Ramos (cell line): ENCODE measurements around the gene PTCH1.

Experiments
- in situ Hi-C: fragments of 300-500 bp; cut with MboI; formaldehyde crosslinking; loops from one replicate; pipeline ENCODE4 v1.14.3; 2022; ENCODE audit warnings: low sequenced_read_pairs; ENCODE audit not compliant: unreplicated experiment

The PTCH1 gene

GRCh38 chr9:95514342-95514741 lies 2.4 kb downstream of the PTCH1 start:
- in situ Hi-C loops: loop anchor here (10.0 kb wide), 1 partner anchor 200 kb away; the partner anchor contains the start of gene FANCC

- in situ Hi-C loops: loop anchor here (10.0 kb wide), 1 partner anchor 199 kb away; the partner anchor contains the start of gene FANCC
Measured at GRCh38 chr9:95513711-95514110, 3.1 kb downstream of the PTCH1 start.

- in situ Hi-C loops: loop anchor here (10.0 kb wide), 1 partner anchor 198 kb away; the partner anchor contains the start of gene FANCC
Measured at GRCh38 chr9:95512709-95513095, 4.1 kb downstream of the PTCH1 start.

- in situ Hi-C loops: loop anchor here (10.0 kb wide), 1 partner anchor 197 kb away; the partner anchor contains the start of gene FANCC
Measured at GRCh38 chr9:95511952-95512708, 4.6 kb downstream of the PTCH1 start.

GRCh38 chr9:95511616-95511931 lies 5.2 kb downstream of the PTCH1 start:
- in situ Hi-C loops: loop anchor here (10.0 kb wide), 1 partner anchor 197 kb away; the partner anchor contains the start of gene FANCC

- in situ Hi-C loops: loop anchor here (10.0 kb wide), 1 partner anchor 196 kb away; the partner anchor contains the start of gene FANCC
Measured at GRCh38 chr9:95510709-95511615, 5.8 kb downstream of the PTCH1 start.

- in situ Hi-C loops: loop anchor here (10.0 kb wide), 1 partner anchor 195 kb away; the partner anchor contains the start of gene FANCC
Measured at GRCh38 chr9:95509851-95510708, 6.7 kb downstream of the PTCH1 start.

GRCh38 chr9:95508968-95509850 lies 7.6 kb downstream of the PTCH1 start:
- in situ Hi-C loops: no loop called here

- in situ Hi-C loops: no loop called here
Measured at GRCh38 chr9:95508242-95508967, 8.4 kb downstream of the PTCH1 start.

- in situ Hi-C loops: no loop called here
Measured at GRCh38 chr9:95507464-95508241, 9.1 kb downstream of the PTCH1 start.

GRCh38 chr9:95506678-95507463 lies 9.9 kb downstream of the PTCH1 start:
- in situ Hi-C loops: no loop called here

GRCh38 chr9:95506428-95506677 lies 10.4 kb downstream of the PTCH1 start:
- in situ Hi-C loops: no loop called here

- in situ Hi-C loops: no loop called here
Measured at GRCh38 chr9:95505717-95506427, 10.9 kb downstream of the PTCH1 start.

- in situ Hi-C loops: no loop called here
Measured at GRCh38 chr9:95505072-95505716, 11.6 kb downstream of the PTCH1 start.

GRCh38 chr9:95504053-95504963 lies 12.5 kb downstream of the PTCH1 start:
- in situ Hi-C loops: no loop called here
